Inferior parietal cortex (tissue), 1 donor: ENCODE results near the gene PCBP2.
A peak's percentile ranks its signal among the peaks of the same experiment; 100 is the strongest.

Experiments
- DNase-seq: peaks from one replicate; pipeline ENCODE4 v3.0.0-alpha.2; 2016; ENCODE audit errors: extremely low spot score

PCBP2 gene

DNA sequence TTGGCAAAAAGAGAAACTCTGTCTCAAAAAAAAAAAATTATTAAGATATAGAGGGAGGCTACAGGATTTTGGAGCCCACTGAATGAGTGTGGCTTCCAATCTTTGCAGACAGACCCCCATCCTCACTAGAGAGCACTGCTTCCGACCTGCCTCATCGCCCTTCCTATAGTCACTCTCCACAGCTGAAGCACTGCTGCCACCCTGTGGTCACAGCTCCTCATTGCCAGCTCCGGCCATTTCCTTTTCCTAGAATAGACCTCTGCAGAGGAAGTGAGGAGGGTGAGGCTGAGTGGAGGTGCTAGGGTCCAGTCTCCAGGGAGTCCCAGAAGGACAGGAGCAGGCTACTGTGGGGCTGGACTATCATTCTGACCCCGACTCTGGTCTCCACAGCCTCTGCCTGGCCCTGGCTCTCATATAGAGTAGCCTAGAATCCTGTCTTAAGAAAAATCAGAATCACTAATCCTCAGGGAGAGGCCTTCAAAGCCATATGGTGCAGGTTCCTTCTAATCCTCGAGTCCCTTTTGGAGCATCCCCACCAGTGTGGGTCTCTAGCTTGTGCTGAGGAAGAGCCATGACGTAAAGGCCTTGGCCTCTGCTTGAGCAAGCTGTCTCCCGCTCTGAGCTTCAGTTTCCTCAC is 56.8 kb downstream of the PCBP2 start:
- peak; percentile 94 for DNase-seq

DNA sequence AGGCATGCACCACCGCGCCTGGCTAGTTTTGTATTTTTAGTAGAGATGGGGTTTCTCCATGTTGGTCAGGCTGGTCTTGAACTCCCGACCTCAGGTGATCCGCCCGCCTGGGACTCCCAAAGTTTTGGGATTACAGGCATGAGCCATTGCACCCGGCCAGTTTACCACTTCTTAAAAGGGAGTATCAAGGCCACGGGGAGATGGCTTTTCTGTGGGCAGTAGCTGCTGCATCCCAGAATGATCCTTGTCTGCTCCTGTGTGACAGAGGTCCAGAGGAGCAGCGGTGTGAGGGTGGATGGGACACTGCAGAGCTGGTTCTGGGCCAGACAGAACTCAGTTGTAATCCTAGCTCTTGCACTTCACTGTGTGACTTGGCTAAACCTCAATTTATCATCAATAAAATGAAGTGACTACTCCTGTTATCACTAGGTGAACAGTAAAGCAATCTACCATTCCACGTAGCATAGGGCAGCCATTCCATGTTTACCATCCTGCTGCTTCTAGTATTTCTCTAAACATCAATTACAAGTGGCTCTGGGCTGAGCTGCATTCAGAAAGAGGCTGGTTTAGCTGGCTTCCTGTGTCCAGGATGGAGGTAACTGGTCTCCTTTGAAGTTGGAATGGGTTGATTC is 58.4 kb downstream of the PCBP2 start:
- DNase-seq, result no peak

DNA sequence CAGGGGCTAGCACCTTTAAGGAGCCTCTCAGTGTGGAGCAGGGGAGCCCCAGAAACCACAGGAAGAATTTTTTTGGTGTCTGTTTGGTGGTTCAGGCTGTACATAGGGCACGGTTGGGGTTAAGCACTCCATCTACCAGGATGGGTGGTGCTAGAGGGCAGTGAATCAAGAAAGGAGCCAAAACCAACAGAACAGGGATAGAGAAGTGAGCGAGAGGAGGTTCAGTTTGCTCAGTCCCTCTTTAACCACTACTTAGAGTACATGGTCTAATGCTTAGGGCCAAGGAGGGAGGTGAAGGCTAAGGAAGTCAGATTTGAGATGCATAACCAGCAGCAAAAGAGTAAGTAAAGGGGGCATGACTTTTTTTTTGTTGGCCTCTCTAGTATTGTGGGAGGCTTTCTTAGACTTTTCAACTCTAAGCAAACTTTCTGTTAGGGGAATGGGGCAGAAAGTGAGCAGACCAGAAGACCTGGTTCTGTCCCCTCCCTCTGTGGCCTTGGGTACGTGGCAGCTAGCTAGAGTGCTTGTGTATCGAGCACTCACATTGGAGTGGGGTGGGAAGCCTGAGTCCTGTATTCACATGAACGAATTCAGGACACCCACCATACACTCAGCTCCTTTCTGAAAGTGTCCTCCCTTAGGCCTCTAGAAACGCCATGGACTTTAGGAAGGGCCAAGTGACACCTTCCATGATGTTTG is 62.0 kb downstream of the PCBP2 start:
- no peak for DNase-seq

DNA sequence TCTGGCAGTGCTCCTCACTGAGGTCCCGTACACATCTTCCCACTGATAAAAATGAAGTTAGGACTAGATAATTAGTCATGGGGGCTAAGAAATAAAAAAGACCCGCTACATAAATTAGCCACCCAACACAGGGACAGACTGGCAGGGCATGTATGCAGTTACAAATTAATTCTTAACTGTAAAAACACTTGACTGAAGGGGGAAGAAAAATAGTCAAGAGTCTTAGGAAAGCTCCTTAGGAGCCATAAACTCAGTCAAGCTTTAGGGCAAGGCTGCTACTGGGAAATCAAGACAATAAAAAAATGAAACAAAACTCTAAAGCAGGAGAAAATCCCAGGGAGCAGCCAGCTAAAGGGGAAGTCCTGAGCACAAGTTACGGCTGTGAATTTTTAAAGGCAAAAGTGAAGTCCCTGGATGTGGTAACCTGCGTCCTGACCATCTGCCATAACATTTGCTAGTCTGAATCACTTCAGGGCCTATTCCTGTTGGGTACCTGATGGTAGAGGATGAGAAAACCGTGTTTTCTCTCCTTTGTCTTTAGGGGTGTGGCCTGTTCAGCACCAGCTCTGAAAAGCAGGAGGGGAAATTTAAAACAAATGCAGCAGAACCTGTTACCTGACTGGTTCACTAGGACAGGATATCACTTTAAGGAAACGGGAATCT is 62.9 kb downstream of the PCBP2 start:
- DNase-seq, result no peak

DNA sequence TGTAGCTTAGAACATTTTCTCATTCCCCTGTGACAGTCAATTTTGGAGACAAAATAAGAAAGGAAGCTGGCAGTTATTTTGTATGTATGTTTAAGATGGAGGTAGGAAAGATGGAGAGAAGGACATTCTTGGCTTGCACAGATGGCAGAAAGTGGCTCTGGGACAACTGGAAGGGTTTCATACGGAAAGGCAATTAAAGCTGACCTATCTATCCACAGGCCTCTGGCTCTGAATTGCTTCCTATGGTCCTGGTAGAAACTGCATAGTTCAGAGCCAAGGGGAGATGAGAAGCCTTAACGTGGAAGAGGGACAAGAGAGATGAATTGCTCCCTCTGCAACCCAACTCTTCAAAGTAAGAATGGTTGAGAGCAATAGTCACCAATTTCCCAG is 63.4 kb downstream of the PCBP2 start:
- no peak for DNase-seq

DNA sequence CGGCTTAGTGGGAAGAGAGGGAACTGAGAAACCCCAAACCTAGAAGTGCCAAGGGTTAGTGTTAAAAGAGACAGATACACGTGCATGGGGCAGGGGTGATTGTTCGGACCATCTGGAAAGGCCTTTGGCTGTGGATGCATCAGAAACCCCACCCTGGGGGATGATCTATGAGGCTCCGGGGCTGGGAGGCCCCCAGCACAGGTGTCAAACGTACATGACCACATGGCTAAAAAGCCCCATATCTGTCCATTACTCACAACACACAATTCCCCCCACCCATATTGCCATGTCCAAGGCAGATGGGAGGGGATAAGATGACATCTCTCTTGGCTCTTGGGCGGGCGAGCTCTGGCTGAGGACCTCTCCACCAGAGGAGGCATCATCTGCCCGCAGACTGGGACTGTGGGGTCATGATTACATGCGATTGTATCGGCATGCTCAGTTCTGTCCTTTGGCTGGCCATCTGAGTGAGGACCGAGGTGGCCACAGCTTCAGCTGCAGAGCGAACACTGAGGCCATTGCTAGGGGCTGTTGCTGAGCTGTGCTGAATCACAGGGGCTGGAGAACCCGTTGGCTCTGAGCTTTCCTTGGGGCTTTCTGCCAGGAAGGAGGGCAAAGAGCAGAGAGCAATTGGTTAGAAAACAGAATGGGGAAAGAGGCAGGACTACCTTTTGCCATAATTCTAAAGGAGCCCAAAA is 65.0 kb downstream of the PCBP2 start:
- no peak for DNase-seq

DNA sequence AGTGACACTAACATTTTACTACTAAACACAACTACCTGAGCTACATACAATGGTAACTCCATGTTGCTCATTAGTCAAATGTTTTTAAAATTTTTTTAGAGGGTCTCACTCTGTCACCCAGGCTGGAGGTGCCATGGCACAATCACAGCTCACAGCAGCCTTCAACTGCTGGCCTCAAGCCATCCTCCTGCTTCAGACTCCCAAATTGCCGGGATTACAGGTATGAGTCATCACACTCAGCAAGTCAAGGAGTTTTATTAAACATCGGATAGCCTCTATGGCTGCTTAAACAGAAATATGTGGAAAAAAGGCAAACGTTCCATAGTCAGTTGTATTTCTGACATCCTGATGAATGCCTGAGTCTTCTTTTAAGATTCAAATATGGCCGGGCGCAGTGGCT is 66.5 kb downstream of the PCBP2 start:
- no peak for DNase-seq

DNA sequence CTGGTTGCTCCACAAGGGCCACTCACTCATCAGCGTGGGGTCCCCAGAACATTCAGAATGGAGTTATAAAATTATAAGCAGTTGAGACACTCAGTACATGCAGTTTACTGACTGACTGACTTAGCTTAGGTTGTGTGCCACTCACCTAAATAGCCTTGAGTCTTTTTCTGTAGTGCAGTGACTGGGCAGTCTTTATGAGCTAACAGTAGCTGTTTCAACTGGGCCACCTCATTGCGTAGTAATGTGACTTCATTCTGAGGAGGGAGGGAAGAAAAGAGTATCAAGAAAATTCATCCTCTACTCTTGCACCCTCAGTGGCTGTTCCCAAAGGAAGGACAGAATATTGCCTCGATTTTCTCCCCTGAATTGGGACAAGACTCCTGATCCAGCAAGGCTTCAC is 71.2 kb downstream of the PCBP2 start:
- DNase-seq, result no peak

DNA sequence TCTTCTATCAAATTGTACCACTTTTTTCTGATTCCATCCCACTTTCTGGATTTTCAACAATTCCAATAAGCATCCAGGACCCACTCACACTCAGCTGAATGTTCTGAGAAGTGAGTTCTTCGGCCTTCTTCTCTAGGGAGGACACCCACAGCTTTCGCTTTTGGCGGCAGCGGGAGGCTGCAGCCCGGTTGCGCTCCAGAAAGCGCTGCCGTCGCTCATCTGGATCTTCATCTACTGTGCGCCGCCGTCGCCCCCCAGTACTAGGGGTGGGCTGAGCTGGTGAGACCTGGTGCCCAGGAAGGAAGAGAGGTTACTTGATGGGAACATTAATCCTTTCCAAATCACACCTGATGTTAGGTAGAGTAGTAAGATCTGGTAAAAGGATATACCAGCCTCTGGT is 72.6 kb downstream of the PCBP2 start:
- no peak for DNase-seq

DNA sequence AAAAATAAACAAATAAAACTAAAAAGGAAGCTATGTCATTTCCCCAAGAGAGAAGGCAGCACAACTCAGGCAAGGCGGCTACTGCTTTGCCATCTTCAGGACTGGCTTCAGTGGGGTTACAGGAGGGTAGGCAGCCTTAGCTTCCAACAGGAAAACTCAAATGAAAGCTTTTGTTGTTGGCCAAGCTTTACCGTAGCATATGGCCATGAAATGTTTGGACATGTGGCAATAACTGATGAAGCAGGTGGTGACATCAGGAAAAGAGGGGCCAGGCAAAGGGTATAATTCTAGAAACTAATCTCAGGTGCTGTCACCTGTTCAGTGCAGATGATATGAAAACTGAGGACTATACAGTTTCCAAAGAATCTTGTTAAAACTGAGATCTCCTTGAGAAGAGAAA is 78.2 kb downstream of the PCBP2 start:
- no peak for DNase-seq
